GM19351 (cell line): Measurements from ENCODE around the gene SASH1.
"Not testable (repeated sequence)": the region's sequence is repeated elsewhere in the genome, so short reads cannot be mapped to it uniquely, and the experiment has no call there.

Source experiments
- ATAC-seq: cut with Tn5 transposase; IDR thresholded peaks from one replicate; pipeline ENCODE4 v1.9.1; 2021; ENCODE audit warnings: mild to moderate bottlenecking, moderate library complexity; ENCODE audit not compliant: unreplicated experiment

The SASH1 gene

GRCh38 chr6:148364056-148364824 lies 21.6 kb downstream of the SASH1 start:
- no peak for ATAC-seq

DNA sequence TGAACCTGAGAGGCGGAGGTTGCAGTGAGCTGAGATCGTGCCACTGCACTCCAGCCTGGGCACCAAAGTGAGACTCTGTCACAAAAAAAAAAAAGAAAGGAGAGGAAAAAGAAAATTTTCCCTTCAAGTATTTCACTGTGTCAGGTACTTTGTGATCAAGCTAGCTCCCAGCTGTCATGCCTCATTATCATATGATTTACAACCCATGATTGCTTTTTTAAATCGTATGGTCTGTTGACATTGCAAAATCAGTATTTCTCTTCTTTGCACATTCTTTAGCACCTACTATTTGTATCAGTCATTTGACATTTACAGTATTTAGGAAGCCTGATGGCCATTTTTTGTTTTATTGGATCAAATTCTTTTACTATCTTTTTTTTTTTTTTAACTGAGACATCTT lies 22.4 kb downstream of the SASH1 start:
- ATAC-seq: no peak

- ATAC-seq: no peak
These were observed 24.9 kb downstream of the SASH1 start for GRCh38 chr6:148367411-148368024.

DNA sequence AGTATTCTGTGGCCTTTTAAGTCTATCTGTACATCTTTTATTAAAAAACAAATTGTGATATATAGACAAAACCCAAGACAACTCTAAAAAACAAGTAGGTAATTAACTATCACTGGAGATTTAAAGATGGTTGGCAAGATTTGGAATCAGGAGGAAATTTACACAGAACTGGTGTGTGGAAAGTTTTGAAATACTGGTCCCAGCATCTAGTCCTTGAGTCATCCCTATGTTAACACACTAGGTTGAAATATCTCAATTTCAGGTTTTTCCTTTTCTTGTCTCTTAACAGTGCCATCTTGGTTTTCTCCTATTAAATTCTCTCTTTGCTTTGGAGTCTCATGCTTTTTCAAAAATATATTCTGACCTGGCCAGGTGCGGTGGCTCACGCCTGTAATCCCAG lies 27.5 kb downstream of the SASH1 start:
- ATAC-seq: no peak

DNA sequence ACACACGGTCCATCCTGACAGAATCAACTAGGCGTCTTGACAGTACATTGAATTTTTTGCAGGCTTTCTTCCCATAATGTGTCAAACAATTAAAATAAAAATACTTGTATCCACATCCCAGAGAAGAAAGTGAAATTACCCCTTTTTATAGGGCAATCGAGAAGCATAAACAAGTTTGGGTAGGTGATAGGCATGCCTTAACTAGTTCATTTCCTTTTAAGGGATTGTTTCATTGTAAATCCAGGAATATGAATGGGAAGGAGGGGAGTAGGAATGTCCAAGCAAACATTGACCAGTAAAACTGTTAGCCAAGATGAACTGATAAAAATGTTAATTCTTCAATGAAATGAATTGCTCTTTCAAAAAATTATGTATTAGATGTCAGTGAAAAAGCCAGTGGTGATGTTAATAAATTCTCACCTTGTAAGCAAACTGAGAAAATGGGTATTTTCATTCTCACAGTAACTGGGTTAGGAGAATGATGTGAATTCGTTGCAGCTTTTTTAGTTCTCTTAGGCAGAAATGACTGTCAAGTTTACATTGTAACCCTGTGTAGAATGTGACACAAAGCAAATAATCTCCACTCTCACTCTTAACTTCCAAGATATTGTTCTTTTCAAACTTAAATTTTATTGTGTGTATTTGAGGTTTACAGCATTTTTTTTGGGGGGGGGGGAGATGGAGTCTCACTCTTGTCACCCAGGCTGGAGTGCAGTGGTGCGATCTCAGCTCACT lies 31.6 kb downstream of the SASH1 start:
- no peak for ATAC-seq

- ATAC-seq: no peak
These were observed 32.8 kb downstream of the SASH1 start for GRCh38 chr6:148375401-148375800.

GRCh38 chr6:148379481-148379880 lies 36.8 kb downstream of the SASH1 start:
- ATAC-seq: no peak

DNA sequence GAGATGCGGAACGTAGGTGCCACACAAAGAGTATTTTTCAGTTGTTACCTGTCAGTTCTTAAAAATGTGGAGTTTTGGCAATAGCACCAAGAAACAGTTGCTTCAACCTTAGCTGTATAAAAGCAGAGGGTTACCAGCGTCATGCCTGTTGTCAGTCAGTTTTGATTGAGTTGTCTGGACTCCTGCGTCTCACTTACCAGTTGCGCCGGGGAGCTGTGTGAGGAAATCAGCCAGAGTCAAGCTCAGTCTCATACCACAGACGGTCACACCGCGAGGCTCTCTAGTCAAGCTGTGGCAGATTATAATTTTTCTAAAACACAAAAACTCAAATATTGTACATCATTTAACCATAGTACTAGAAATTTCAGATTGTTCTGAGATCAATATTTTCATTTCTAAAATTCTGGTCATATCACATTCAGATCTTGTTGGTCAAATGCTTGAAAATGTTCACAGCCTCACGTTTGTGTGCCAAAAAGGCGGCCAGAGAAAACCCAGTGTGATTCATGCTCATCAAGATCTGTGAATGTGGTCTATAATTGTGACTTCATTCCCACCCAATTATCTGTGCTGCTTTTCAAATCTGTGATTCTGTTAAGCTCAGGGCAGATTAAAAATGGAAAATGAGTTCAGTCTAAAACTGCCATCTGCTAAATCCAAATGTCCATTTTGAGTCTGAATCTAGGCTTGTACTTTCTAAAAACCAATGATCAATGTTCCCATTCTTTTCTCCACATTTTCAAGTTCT lies 37.5 kb downstream of the SASH1 start:
- no peak for ATAC-seq

DNA sequence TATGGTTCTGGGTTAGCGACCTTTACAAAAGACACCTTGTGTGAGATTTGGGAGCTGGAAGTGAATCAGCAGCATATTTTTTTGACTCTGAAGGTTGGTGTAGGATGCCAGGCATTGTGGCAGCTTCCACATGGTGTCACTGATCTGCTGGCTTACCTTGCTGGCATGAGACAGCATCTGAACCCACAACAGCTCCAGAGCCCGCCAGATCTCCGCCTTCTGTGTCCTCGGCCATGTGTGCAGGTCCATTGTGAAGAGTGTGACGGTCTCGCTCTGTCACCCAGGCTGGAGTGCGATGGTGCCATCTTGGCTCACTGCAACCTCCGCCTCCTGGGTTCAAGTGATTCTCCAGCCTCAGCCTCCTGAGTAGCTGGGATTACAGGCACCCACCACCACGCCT lies 39.4 kb downstream of the SASH1 start:
- ATAC-seq: not testable (repeated sequence)

GRCh38 chr6:148382861-148383260 lies 40.2 kb downstream of the SASH1 start:
- ATAC-seq: no peak

GRCh38 chr6:148383658-148384368 lies 41.2 kb downstream of the SASH1 start:
- no peak for ATAC-seq

DNA sequence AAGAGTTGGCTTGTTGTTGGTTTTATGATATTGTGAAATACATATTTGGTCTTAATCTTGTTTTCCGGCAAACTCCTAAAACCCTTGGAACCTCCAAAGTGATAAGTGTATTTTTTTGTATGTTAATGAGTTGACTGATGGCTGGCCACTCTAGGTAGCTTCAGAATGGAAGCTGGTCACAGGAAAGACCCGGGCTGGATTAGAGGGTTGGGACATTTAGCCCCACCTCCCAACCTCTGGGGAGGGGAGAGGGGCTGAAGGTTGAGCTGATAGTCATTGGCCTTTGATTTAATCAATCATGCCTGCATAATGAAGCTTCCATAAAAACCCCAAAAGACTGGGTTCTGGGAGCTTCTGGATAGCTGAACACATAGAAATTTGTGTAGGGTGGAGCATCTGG lies 42.7 kb downstream of the SASH1 start:
- no peak for ATAC-seq

- ATAC-seq: no peak
These were observed 45.9 kb downstream of the SASH1 start for GRCh38 chr6:148388521-148388920.

GRCh38 chr6:148389086-148389485 lies 46.4 kb downstream of the SASH1 start:
- ATAC-seq: no peak

GRCh38 chr6:148389917-148390316 lies 47.3 kb downstream of the SASH1 start:
- no peak for ATAC-seq

DNA sequence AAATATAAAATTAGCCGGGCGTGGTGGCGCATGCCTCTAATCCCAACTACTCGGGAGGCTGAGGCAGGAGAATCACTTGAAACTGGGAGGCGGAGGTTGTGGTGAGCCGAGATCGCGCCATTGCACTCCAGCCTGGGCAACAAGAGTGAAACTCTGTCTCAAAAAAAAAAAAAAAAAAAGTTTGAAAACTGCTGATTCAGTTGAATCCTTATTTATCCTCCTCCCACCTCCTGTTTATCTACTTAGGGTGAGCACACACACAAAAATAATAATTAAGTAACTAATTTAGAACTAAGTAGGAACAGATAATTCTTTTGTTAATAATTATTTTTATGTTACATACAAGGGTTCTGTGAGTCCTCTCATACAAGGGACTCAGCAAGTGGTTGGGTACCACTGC lies 49.5 kb downstream of the SASH1 start:
- not testable (repeated sequence) for ATAC-seq

DNA sequence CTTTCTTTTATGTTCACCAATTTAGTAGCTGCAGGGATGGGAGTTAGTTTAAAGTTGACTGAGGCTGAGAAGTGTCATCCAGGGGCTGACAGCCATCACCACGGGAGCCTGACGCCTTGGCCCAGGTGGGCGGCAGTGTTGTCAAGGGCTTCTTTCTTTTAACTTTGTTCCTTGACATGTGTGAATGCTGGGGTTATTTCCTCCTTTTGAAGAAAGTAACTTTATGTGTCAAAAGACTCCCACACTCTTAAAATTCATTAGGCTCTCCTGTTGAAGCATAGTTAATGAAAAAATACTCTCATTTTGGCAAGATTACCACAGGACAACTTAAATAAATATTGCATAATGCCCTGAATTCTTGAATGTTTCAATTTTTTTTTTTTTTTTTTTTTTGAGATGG lies 50.0 kb downstream of the SASH1 start:
- ATAC-seq: no peak

DNA sequence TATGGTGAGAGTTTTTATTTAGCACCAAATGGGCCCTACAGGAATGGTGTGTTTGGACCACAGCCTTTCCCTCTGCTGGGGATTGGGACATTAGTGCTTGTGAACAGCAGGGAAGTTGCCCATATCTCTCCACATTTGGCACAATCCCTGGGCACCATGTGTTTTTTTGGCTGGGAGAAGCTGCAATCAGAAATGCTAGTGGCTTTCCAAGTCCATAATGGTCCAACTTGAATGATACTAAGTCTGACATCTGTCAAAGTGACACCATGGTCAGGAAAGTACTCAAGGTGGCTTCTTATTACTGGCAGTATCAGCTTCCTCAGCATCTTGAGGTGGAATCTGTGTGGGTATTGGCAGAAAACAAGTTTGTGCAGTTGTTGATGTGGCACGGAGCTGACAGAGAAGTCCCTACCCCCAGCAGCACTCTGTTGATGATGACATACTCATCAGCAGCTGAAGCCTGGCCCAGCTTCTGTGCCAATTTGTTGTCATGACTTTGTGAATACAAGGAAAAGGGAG lies 53.0 kb downstream of the SASH1 start:
- ATAC-seq: no peak

DNA sequence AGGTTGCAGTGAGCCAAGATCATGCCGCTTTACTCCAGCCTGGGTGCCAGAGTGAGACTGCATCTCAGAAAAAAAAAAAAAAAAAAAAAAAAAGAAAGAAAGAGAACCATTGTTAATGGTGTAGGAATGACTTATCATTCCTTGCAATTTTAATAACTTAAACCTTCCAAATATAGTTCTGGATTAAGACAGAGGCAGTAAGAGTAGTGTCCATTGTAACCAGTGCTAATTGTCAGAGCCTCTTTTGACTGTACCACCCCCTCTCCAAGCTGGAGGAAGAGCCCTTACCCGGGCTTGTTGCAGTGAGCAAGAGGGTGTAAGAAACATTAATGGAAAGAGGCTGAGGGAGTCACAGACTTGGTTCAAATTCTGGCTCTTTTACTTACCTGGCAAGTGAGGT lies 53.8 kb downstream of the SASH1 start:
- no peak for ATAC-seq

- no peak for ATAC-seq
These were observed 54.3 kb downstream of the SASH1 start for GRCh38 chr6:148396926-148397325.
